Thyroid gland (tissue), 4 donors: Measurements from ENCODE around the gene MAD1L1. TPM values are rescaled to one million over a fixed set of nuclear protein-coding genes. Genes with fewer than 3 reads are reported as not detected.

Experiments used
- DNase-seq, 2 donors: peaks; one replicate each; pipeline ENCODE4 v3.0.0-alpha.2; 2019
- H3K27ac ChIP-seq, 3 donors: fragments of 200-600 bp; sonication (generic); 1 replicate in 2 of 3; 2 replicates in 1 of 3; pipeline ENCODE4 v1.5.1; 2016 to 2019; ENCODE audit warnings: mild to moderate bottlenecking in 1 of 3, moderate library complexity in 1 of 3
- H3K27me3 ChIP-seq: fragments of 200-600 bp; sonication (generic); one replicate; pipeline ENCODE4 v1.5.1; 2019
- H3K36me3 ChIP-seq, 2 donors: fragments of 200-600 bp; sonication (generic); one replicate each; pipeline ENCODE4 v1.5.1; 2016 to 2019
- H3K4me1 ChIP-seq, 2 donors: fragments of 200-600 bp; sonication (generic); one replicate each; pipeline ENCODE4 v1.5.1; 2017 to 2019
- H3K4me3 ChIP-seq, 3 donors: fragments of 200-600 bp; sonication (generic); replicated peaks in 1 of 3; 1 replicate in 2 of 3; 2 replicates in 1 of 3; pipeline ENCODE4 v1.5.1; 2016; ENCODE audit warnings: mild to moderate bottlenecking in 1 of 3
- H3K9me3 ChIP-seq: fragments of 200-600 bp; sonication (generic); one replicate; pipeline ENCODE4 v1.5.1; 2017
- POLR2A ChIP-seq, 2 donors: fragments of 450-650 bp; IDR thresholded peaks; one replicate each; pipeline ENCODE4 v1.6.1; 2017; ENCODE audit warnings: antibody characterized with exemption in 2 of 2, mild to moderate bottlenecking in 2 of 2, moderate library complexity in 1 of 2
- WGBS, 2 donors: methylation state at CpG; one replicate each; pipeline ENCODE4 v1.1.5; 2017; 5-methylcytosine and 5-hydroxymethylcytosine counted together
- intact Hi-C: fragments of 100-400 bp; cut with DNase I; formaldehyde crosslinking; loops from one replicate; pipeline ENCODE4 v1.15.1; 2023
- microRNA-seq: library from miRNA; unstranded; fragments of <30 nt; microRNA quantifications from one replicate; pipeline ENCODE4, GENCODE V29; 2016
- small RNA-seq: library from RNA; depleted of rRNA; stranded (forward); fragments of <200 nt; gene quantifications from one replicate; pipeline ENCODE3, GENCODE V24; 2016
- total RNA-seq, 4 donors: library from RNA; depleted of rRNA; stranded (reverse); fragments of >200 nt; gene quantifications; one replicate each; pipeline ENCODE4 v1.2.3, GENCODE V29; 2016
- TF ChIP-seq, protein P1 (sequence below), 6 experiments: fragments of 200-600 bp in 3 of 6; fragments of 450-650 bp in 3 of 6; sonication (generic) in 3 of 6; IDR thresholded peaks; one replicate each; pipeline ENCODE4 v1.5.1; 2016 to 2019; ENCODE audit warnings: antibody characterized with exemption in 6 of 6, mild to moderate bottlenecking in 2 of 6, inconsistent platforms in 1 of 6, moderate library complexity in 1 of 6

MAD1L1 gene
- total RNA-seq, 4 donors from 2014 or later, result 27.4 to 38.6 (median 33.9) TPM

DNA sequence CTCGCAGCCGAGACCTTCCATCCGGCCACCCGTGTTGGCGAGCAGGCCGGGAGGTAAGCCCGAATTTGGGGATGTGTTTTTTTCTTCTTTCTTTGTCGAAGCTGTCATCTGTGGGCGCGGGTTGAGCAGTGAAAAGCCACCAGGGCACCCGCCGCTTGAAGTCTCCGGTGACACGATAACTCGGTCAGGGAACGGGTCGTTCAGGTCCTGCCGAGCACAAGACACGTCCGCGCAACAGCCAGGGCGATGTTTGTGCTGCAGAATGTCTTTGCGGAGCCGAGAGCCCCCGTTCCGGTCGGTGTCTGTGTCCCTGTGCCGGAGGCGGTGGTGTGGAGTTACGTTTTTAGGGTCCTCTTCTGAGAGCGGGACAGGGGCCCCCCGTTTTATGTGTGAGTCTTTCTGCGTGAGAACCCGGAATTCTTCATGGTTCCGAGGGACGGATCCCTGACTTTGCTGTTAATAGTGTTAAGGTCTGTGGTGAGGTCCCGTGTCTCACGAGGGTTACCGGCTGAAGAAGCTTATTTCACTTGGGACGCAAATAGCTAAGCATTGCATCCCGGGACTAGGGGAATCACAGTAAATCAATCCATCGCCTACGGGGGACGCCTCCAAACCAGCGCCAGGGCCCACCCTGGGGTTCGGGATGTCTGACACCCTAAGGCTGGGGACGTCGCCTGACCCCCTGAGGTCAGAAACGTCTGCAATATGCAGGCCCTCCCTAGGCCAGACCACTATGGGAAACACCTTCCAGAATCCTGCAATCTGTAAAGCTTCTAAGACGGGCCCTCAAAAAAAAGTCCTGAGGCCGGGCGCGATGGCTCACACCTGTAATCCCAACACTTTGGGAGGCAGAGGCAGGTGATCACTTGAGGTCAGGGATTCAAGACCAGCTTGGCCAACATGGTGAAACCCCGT, 463.2 kb downstream of the MAD1L1 start:
- no peak overlapping the region for H3K27ac ChIP-seq
- 95 to 96% methylated on average over 42 to 54 of the region's 54 CpGs for WGBS, 2 donors
- H3K4me1 ChIP-seq, result no peaks in the 10 kb centered on the region
- no peaks in the 10 kb centered on the region for H3K9me3 ChIP-seq
- intact Hi-C loops, result no loop called here
- H3K27me3 ChIP-seq, result no peaks in the 10 kb centered on the region
- H3K4me3 ChIP-seq, result no peak overlapping the region
- H3K36me3 ChIP-seq, result no peaks in the 10 kb centered on the region
- no peak for DNase-seq
- TF ChIP-seq POLR2A (IDR thresholded peaks at IDR 0.05), result no peak
- TF ChIP-seq, protein P1, sequence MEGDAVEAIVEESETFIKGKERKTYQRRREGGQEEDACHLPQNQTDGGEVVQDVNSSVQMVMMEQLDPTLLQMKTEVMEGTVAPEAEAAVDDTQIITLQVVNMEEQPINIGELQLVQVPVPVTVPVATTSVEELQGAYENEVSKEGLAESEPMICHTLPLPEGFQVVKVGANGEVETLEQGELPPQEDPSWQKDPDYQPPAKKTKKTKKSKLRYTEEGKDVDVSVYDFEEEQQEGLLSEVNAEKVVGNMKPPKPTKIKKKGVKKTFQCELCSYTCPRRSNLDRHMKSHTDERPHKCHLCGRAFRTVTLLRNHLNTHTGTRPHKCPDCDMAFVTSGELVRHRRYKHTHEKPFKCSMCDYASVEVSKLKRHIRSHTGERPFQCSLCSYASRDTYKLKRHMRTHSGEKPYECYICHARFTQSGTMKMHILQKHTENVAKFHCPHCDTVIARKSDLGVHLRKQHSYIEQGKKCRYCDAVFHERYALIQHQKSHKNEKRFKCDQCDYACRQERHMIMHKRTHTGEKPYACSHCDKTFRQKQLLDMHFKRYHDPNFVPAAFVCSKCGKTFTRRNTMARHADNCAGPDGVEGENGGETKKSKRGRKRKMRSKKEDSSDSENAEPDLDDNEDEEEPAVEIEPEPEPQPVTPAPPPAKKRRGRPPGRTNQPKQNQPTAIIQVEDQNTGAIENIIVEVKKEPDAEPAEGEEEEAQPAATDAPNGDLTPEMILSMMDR (IDR thresholded peaks at IDR 0.05), result no peak

DNA sequence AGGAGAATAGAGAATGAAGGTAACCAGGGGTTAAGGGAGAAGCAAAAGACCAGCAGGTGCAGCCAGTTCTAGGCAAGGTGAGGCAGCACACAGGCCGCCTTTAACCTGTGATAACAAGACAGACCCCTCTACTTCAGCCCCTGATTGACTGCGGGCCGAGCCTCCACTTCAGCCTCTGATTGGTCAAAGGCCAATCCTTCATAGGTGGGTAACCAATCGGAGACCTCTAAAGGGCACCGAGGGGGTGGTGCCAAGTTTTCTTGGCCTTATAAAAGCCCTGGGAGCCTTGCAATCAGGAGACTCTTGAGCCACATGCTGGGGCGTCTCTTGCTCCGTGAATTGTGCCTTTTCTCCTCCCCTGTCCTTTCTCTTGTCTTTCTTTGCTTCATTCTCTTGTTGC, 463.9 kb downstream of the MAD1L1 start:
- Histone ChIP-seq H3K9me3 (no peaks in the 10 kb centered on the region), H3K27ac (no peak overlapping the region), H3K4me1 (no peaks in the 10 kb centered on the region), H3K36me3 (no peaks in the 10 kb centered on the region), H3K27me3 (no peaks in the 10 kb centered on the region), H3K4me3 (no peak overlapping the region)
- 86 to 89% methylated on average over 7 of the region's 7 CpGs for WGBS, 2 donors
- no peak for TF ChIP-seq POLR2A (IDR thresholded peaks at IDR 0.05)
- TF ChIP-seq, protein P1 (IDR thresholded peaks at IDR 0.05), result no peak
- DNase-seq, result no peak
- intact Hi-C loops, result no loop called here

DNA sequence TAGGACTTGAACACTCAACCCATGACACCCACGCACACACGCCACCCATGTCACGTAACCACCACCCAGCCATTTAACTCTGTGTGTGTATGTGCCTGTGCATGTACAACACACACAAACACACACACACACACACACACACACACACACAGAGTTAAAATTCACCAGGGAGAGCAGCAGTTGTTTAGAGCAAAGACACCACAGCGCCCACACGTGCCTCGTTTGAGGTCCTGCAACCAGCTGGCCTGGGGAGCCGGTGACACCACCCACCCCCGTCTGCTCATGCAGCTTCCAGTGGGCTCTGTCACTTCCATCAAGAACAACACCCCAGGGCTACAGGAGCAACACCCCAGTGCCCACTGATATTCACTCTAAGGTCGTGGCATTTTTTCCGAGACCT, 465.2 kb downstream of the MAD1L1 start:
- Histone ChIP-seq H3K4me1 (no peaks in the 10 kb centered on the region), H3K27ac (no peak overlapping the region), H3K36me3 (no peaks in the 10 kb centered on the region), H3K9me3 (no peaks in the 10 kb centered on the region), H3K4me3 (no peak overlapping the region), H3K27me3 (no peaks in the 10 kb centered on the region)
- WGBS, 2 donors, result 63 to 64% methylated on average over 10 of the region's 10 CpGs
- intact Hi-C loops, result no loop called here
- TF ChIP-seq POLR2A (IDR thresholded peaks at IDR 0.05), result no peak
- TF ChIP-seq, protein P1 (IDR thresholded peaks at IDR 0.05), result no peak
- no peak for DNase-seq

Small RNA genes within 50 kb of the gene (microRNA-seq; reads per million reads assigned to microRNA genes)
- gene MIR4655 (not detected), gene MIR6836 (not detected)

Small RNA genes within 50 kb of the gene (small RNA-seq; reads per million reads assigned to genes)
- not detected for gene MIR4655

Other genes starting within 250 kb of the MAD1L1 start
- 10 to 100 TPM; 14.7 to 23.8 (median 18.2) TPM for gene MRM2, start 9.3 kb upstream of the MAD1L1 start, total RNA-seq
- gene NUDT1, start 9.3 kb upstream of the MAD1L1 start, total RNA-seq, result 10 to 100 TPM in 1 of 4 donors, 1 to 10 TPM in 3; 7.0 to 11.9 (median 9.8) TPM
- gene SNX8, start 81.5 kb upstream of the MAD1L1 start, total RNA-seq, result 10 to 100 TPM; 12.0 to 40.5 (median 23.4) TPM
- 100 to 1,000 TPM in 3 of 4 donors, 10 to 100 TPM in 1; 89.4 to 122 (median 111) TPM for gene EIF3B, start 121.9 kb upstream of the MAD1L1 start, total RNA-seq
- gene CHST12, start 170.7 kb upstream of the MAD1L1 start, total RNA-seq, result 10 to 100 TPM; 15.3 to 24.2 (median 19.2) TPM
- not detected for gene GRIFIN, start 243.5 kb upstream of the MAD1L1 start, total RNA-seq